Colon (tissue), 2 donors: ENCODE measurements around the gene RNASEH2A.
"Not testable (repeated sequence)": the region's sequence is repeated elsewhere in the genome, so short reads cannot be mapped to it uniquely, and the experiment has no call there.

Experiments
- FAIRE-seq: peaks from 2 replicates; lab custom pipeline; 2012; peaks lifted over from hg19 to GRCh38; lab: Jason Lieb, UNC
- donor health status: control.
- donor health status: control.

RNASEH2A gene

GRCh38 chr19:12794196-12794941 lies 12.0 kb upstream of the RNASEH2A start:
- no peak for FAIRE-seq

GRCh38 chr19:12794971-12795381 lies 11.4 kb upstream of the RNASEH2A start:
- no peak for FAIRE-seq

- FAIRE-seq, result no peak
Observed at GRCh38 chr19:12796146-12797071, 10.0 kb upstream of the RNASEH2A start.

- no peak for FAIRE-seq
Observed at GRCh38 chr19:12797141-12797587, 9.2 kb upstream of the RNASEH2A start.

- FAIRE-seq, result not testable (repeated sequence)
Observed at GRCh38 chr19:12797607-12798006, 8.8 kb upstream of the RNASEH2A start.

GRCh38 chr19:12799742-12800465 lies 6.5 kb upstream of the RNASEH2A start:
- FAIRE-seq, result no peak

GRCh38 chr19:12800466-12800770 lies 6.0 kb upstream of the RNASEH2A start:
- no peak for FAIRE-seq

GRCh38 chr19:12800923-12801465 lies 5.4 kb upstream of the RNASEH2A start:
- no peak for FAIRE-seq

GRCh38 chr19:12801466-12802266 lies 4.7 kb upstream of the RNASEH2A start, which contains the start of the genes PRDX2 and THSD8:
TSS of gene PRDX2 (minus strand) at chr19:12801800. CDS start at chr19:12801261, 539 bp downstream.
TSS of gene THSD8 (plus strand) at chr19:12802069. CDS start at chr19:12802072, 3 bp downstream.
- no peak for FAIRE-seq

- FAIRE-seq, result no peak
Observed at GRCh38 chr19:12802267-12803106, 3.9 kb upstream of the RNASEH2A start.

- no peak for FAIRE-seq
Observed at GRCh38 chr19:12804051-12804450, 2.3 kb upstream of the RNASEH2A start.

GRCh38 chr19:12815088-12815487 lies 8.7 kb downstream of the RNASEH2A start:
- no peak for FAIRE-seq

- FAIRE-seq, result not testable (repeated sequence)
Observed at GRCh38 chr19:12817188-12817587, 10.8 kb downstream of the RNASEH2A start.

GRCh38 chr19:12817810-12818209 lies 11.4 kb downstream of the RNASEH2A start:
- not testable (repeated sequence) for FAIRE-seq

- FAIRE-seq, result no peak
Observed at GRCh38 chr19:12821761-12822160, 15.4 kb downstream of the RNASEH2A start.

GRCh38 chr19:12825254-12826131 lies 19.1 kb downstream of the RNASEH2A start:
- no peak for FAIRE-seq

GRCh38 chr19:12828494-12828893 lies 22.1 kb downstream of the RNASEH2A start:
- no peak for FAIRE-seq

- FAIRE-seq, result no peak
Observed at GRCh38 chr19:12833418-12833737, 27.0 kb downstream of the RNASEH2A start.
